VCaP (cell line): Measurements from ENCODE around the gene RTP5.

Experiments
- H3K27ac ChIP-seq: fragments of 450-650 bp; 2 replicates; pipeline ENCODE4 v1.5.1; 2017
- TF ChIP-seq, protein P1 (sequence below): fragments of 450-650 bp; conservative IDR thresholded peaks from 2 replicates; pipeline ENCODE4 v1.5.1; 2017; ENCODE audit warnings: mild to moderate bottlenecking, moderate library complexity

Gene RTP5

DNA sequence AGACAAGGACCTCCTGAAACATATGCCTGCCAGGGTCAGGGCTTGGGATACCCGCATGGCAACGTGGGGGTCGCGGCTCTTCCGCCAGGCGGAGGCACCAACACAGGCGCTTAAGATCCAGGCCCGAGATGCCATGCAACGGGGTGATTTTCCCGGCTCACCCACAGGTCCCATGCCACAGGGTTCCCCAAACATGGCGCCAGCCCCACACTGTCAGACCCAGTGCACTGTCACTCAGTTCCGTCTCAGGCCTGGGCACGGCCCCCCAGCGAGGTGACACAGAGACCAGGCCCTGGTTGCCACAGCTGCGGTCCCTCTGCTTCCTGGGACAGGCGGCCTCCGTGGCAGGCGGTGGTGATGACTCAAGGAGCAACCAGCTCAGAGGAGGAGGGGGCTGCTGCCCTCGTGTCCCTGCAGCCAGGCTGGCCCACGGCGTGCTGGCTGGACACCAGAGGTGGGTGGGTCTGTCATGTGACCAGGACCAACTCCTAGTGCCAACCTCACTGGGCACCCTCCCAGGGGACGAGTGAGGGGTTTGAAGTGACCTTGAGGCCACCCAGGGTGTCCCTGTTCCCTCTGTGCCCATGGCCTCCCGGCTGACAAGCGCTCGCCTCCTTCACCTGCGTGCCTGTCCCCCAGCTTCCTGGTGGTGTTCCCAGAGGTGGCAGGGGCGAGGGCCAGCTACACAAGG, 15.7 kb upstream of the RTP5 start:
- TF ChIP-seq, protein P1, sequence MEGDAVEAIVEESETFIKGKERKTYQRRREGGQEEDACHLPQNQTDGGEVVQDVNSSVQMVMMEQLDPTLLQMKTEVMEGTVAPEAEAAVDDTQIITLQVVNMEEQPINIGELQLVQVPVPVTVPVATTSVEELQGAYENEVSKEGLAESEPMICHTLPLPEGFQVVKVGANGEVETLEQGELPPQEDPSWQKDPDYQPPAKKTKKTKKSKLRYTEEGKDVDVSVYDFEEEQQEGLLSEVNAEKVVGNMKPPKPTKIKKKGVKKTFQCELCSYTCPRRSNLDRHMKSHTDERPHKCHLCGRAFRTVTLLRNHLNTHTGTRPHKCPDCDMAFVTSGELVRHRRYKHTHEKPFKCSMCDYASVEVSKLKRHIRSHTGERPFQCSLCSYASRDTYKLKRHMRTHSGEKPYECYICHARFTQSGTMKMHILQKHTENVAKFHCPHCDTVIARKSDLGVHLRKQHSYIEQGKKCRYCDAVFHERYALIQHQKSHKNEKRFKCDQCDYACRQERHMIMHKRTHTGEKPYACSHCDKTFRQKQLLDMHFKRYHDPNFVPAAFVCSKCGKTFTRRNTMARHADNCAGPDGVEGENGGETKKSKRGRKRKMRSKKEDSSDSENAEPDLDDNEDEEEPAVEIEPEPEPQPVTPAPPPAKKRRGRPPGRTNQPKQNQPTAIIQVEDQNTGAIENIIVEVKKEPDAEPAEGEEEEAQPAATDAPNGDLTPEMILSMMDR: no peak
- H3K27ac ChIP-seq: peak overlapping the region; percentile 61

- TF ChIP-seq, protein P1: no peak
- peak overlapping the region; percentile 61 for H3K27ac ChIP-seq
These were observed 14.9 kb upstream of the RTP5 start for GRCh38 chr2:241854342-241855244.

- H3K27ac ChIP-seq: peak overlapping the region; percentile 61
- TF ChIP-seq, protein P1: no peak
These were observed 14.2 kb upstream of the RTP5 start for GRCh38 chr2:241855245-241855887.

DNA sequence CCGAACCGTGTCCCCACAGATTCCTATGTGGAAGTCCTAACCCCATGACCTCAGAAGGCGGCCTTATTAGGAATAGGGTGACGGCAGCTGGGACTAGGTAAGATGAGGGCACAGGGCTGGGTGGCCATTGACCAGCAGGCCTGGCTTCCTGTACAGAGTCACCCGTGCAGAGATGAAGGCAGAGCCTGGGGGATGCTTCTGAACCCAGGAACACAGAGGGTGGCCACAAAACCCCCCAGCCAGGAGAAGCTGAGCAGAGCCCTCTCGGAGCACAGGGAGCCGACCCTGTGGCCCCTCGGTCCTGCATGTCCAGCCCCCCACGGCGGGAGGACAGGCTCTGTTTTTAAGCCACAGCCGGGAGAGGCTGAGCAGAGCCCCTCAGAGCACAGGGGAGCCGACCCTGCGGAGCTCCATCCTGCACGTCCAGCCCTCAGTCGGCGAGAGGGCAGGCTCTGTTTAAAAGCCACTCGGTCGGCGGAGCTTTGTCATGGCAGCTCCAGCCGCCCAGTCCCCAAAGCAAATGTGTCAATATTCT, 13.6 kb upstream of the RTP5 start:
- no peak overlapping the region for H3K27ac ChIP-seq
- TF ChIP-seq, protein P1: no peak

- H3K27ac ChIP-seq: no peak overlapping the region
- TF ChIP-seq, protein P1: no peak
These were observed 12.4 kb upstream of the RTP5 start for GRCh38 chr2:241857041-241857541.

DNA sequence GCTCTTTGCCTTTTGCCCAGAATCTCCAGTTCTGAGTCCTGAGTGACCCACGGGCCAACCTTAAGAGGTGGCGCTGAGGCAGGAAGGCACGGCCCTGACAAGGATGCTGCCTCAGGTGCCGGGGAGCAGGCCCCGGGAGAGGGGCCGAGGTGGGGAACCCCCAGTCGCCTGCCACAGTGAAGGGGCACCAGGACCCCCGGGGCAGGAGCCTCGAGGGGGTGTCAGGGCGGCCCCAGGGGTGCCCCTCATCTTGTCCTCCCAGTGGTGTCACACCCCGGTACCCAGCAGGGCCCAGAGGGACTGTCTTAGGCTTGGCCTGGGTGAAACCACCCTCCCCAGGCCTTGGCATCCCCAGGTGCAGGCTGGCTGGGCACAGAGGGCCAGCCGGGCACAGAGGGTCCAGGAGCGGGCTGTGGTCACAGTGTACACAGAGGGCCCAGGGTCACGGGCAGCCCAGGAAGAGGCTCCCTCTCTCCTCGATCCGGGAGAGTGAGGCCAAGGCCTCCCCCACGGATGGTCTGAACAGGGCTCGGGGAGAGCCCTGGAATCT, 11.9 kb upstream of the RTP5 start:
- TF ChIP-seq, protein P1: no peak
- no peak overlapping the region for H3K27ac ChIP-seq
